ENCODE results near the gene ZBTB20.

ZBTB20 gene

GRCh38 chr3:114933407-114933806 lies 213.7 kb downstream of the ZBTB20 start:
- FAIRE-seq: no peak
- no peak for DNase-seq (ENCODE audit: low spot score)

- FAIRE-seq: no peak
Measured at GRCh38 chr3:114929971-114930732, 216.9 kb downstream of the ZBTB20 start.

GRCh38 chr3:114928989-114929640 lies 218.0 kb downstream of the ZBTB20 start:
- DNase-seq (ENCODE audit: low spot score): no peak
- no peak for FAIRE-seq

More at GRCh38 chr3:114929971-114930732, 216.9 kb downstream of the ZBTB20 start:
- DNase-seq (ENCODE audit: low spot score): no peak

- FAIRE-seq (no peak), DNase-seq (ENCODE audit: low spot score) (no peak)
Measured at GRCh38 chr3:114904633-114905032, 242.5 kb downstream of the ZBTB20 start.

- DNase-seq (ENCODE audit: low spot score) (no peak), FAIRE-seq (no peak)
Measured at GRCh38 chr3:114903213-114903612, 243.9 kb downstream of the ZBTB20 start.

- FAIRE-seq: peak; percentile 89
- peak; percentile 60 for DNase-seq (ENCODE audit: low spot score)
Measured at GRCh38 chr3:114902691-114903101, 244.4 kb downstream of the ZBTB20 start.

- FAIRE-seq: no peak
- no peak for DNase-seq (ENCODE audit: low spot score)
Measured at GRCh38 chr3:114900908-114901307, 246.2 kb downstream of the ZBTB20 start.

- DNase-seq (ENCODE audit: low spot score): no peak
- no peak for FAIRE-seq
Measured at GRCh38 chr3:114899186-114899931, 247.7 kb downstream of the ZBTB20 start.

- no peak for FAIRE-seq
- DNase-seq (ENCODE audit: low spot score): no peak
Measured at GRCh38 chr3:114896978-114897377, 250.1 kb downstream of the ZBTB20 start.

GRCh38 chr3:114893361-114893760 lies 253.7 kb downstream of the ZBTB20 start:
- FAIRE-seq: no peak

GRCh38 chr3:114892880-114893279 lies 254.2 kb downstream of the ZBTB20 start:
- no peak for DNase-seq (ENCODE audit: low spot score)
- FAIRE-seq: no peak

More at GRCh38 chr3:114893361-114893760, 253.7 kb downstream of the ZBTB20 start:
- DNase-seq (ENCODE audit: low spot score): no peak

GRCh38 chr3:114892131-114892879 lies 254.8 kb downstream of the ZBTB20 start:
- DNase-seq (ENCODE audit: low spot score) (no peak), FAIRE-seq (no peak)

- FAIRE-seq (no peak), DNase-seq (ENCODE audit: low spot score) (no peak)
Measured at GRCh38 chr3:114887806-114888205, 259.3 kb downstream of the ZBTB20 start.

- no peak for DNase-seq (ENCODE audit: low spot score)
- no peak for FAIRE-seq
Measured at GRCh38 chr3:114886905-114887304, 260.2 kb downstream of the ZBTB20 start.

GRCh38 chr3:114884213-114884923 lies 262.7 kb downstream of the ZBTB20 start:
- no peak for FAIRE-seq

GRCh38 chr3:114880078-114880477 lies 267.0 kb downstream of the ZBTB20 start:
- FAIRE-seq (no peak), DNase-seq (ENCODE audit: low spot score) (no peak)

More at GRCh38 chr3:114884213-114884923, 262.7 kb downstream of the ZBTB20 start:
- no peak for DNase-seq (ENCODE audit: low spot score)

- DNase-seq (ENCODE audit: low spot score) (peak; percentile 18), FAIRE-seq (peak; percentile 16)
Measured at GRCh38 chr3:114879059-114880031, 267.7 kb downstream of the ZBTB20 start.

GRCh38 chr3:114878114-114878839 lies 268.8 kb downstream of the ZBTB20 start:
- FAIRE-seq (peak; percentile 90), DNase-seq (ENCODE audit: low spot score) (peak; percentile 39)
